Esophagus muscularis mucosa (tissue), 4 donors: ENCODE data around the gene SSPN.

Source experiments
- CTCF ChIP-seq, 3 experiments: fragments of 200-600 bp in 2 of 3; fragments of 450-650 bp in 1 of 3; sonication (generic) in 2 of 3; IDR thresholded peaks; one replicate each; pipeline ENCODE4 v1.5.1; 2017 to 2019; ENCODE audit warnings: antibody characterized with exemption in 3 of 3, mild to moderate bottlenecking in 2 of 3, moderate library complexity in 1 of 3
- EP300 ChIP-seq: sonication (generic); formaldehyde crosslinking; IDR thresholded peaks from one replicate; pipeline ENCODE4 v1.6.1; 2017; ENCODE audit warnings: antibody characterized with exemption
- POLR2A ChIP-seq: fragments of 450-650 bp; IDR thresholded peaks from one replicate; pipeline ENCODE4 v1.6.1; 2017; ENCODE audit warnings: antibody characterized with exemption, moderate library complexity, mild to moderate bottlenecking, low read depth
- POLR2AphosphoS5 ChIP-seq, 2 donors: sonication (generic); formaldehyde crosslinking; IDR thresholded peaks; one replicate each; pipeline ENCODE4 v1.6.1; 2017; ENCODE audit warnings: antibody characterized with exemption in 2 of 2

- TF ChIP-seq CTCF (IDR thresholded peaks at IDR 0.05), result no peak
- no peak for TF ChIP-seq POLR2A
- no peak for TF ChIP-seq EP300
- no peak for TF ChIP-seq POLR2AphosphoS5 (IDR thresholded peaks at IDR 0.05)
These were observed 75.7 kb downstream of the SSPN start for GRCh38 chr12:26271024-26271423.
